SKM-1 treated with dmso at 0.1 percent for 144 hours (cell line): ENCODE measurements around the gene VPS37C.

Source experiments
- DNase-seq: peaks from one replicate; lab custom pipeline; 2025; ENCODE audit not compliant: unreplicated experiment; lab: John Stamatoyannopoulos, UW

The VPS37C gene

GRCh38 chr11:61133956-61134662 lies 27.1 kb downstream of the VPS37C start:
- no peak for DNase-seq

- no peak for DNase-seq
Measured at GRCh38 chr11:61133145-61133544, 28.1 kb downstream of the VPS37C start.

- no peak for DNase-seq
Measured at GRCh38 chr11:61132646-61133045, 28.6 kb downstream of the VPS37C start.

- no peak for DNase-seq
Measured at GRCh38 chr11:61131998-61132555, 29.1 kb downstream of the VPS37C start.

- DNase-seq = no peak
Measured at GRCh38 chr11:61131586-61131985, 29.6 kb downstream of the VPS37C start.

GRCh38 chr11:61131186-61131585 lies 30.0 kb downstream of the VPS37C start:
- DNase-seq = no peak

GRCh38 chr11:61129639-61130523 lies 31.3 kb downstream of the VPS37C start:
- no peak for DNase-seq

- DNase-seq = no peak
Measured at GRCh38 chr11:61128947-61129638, 32.1 kb downstream of the VPS37C start.

- no peak for DNase-seq
Measured at GRCh38 chr11:61127991-61128390, 33.2 kb downstream of the VPS37C start.

- no peak for DNase-seq
Measured at GRCh38 chr11:61126256-61126655, 35.0 kb downstream of the VPS37C start.

GRCh38 chr11:61125310-61125684 lies 35.9 kb downstream of the VPS37C start:
- DNase-seq = no peak

- no peak for DNase-seq
Measured at GRCh38 chr11:61124574-61125309, 36.5 kb downstream of the VPS37C start.

GRCh38 chr11:61123775-61124571 lies 37.3 kb downstream of the VPS37C start:
- no peak for DNase-seq

GRCh38 chr11:61122761-61123160 lies 38.5 kb downstream of the VPS37C start:
- no peak for DNase-seq

GRCh38 chr11:61121917-61122316 lies 39.3 kb downstream of the VPS37C start:
- no peak for DNase-seq

GRCh38 chr11:61121192-61121831 lies 39.9 kb downstream of the VPS37C start:
- DNase-seq = no peak

GRCh38 chr11:61120706-61121191 lies 40.5 kb downstream of the VPS37C start:
- DNase-seq = no peak

- DNase-seq = no peak
Measured at GRCh38 chr11:61120099-61120705, 41.0 kb downstream of the VPS37C start.

GRCh38 chr11:61119571-61119970 lies 41.7 kb downstream of the VPS37C start:
- no peak for DNase-seq
